Keratinocyte (primary cell): Measurements from ENCODE around the gene PITX3. TPM values are rescaled to one million over a fixed set of nuclear protein-coding genes. Genes with fewer than 3 reads are reported as not detected.

Experiments
- DNase-seq: peaks from one replicate; pipeline ENCODE4 v3.0.0-alpha.2; 2011; ENCODE audit warnings: low read depth, missing footprints, low spot score
- FAIRE-seq: peaks from 2 replicates; lab custom pipeline; 2011; peaks lifted over from hg19 to GRCh38; lab: Jason Lieb, UNC
- H2AFZ ChIP-seq: 2 replicates; pipeline ENCODE4 v1.6.0; 2012; ENCODE audit warnings: low read length, control low read depth, inconsistent platforms; ENCODE audit not compliant: control insufficient read depth
- H3K27ac ChIP-seq: 2 replicates; pipeline ENCODE4 v1.5.1; 2011; ENCODE audit warnings: low read length; ENCODE audit not compliant: control insufficient read depth, insufficient read depth
- H3K27me3 ChIP-seq: 3 replicates; pipeline ENCODE4 v1.6.0; 2011; ENCODE audit warnings: low read length; ENCODE audit not compliant: control insufficient read depth, insufficient read depth; ENCODE audit errors: extremely low read depth
- H3K36me3 ChIP-seq, 2 experiments: 2 replicates in 1 of 2; 3 replicates in 1 of 2; pipeline ENCODE4 v1.5.1; 2011; ENCODE audit warnings: low read length in 2 of 2, mild to moderate bottlenecking in 1 of 2; ENCODE audit not compliant: control insufficient read depth in 2 of 2, insufficient read depth in 2 of 2; ENCODE audit errors: extremely low read depth in 1 of 2
- H3K4me1 ChIP-seq: 3 replicates; pipeline ENCODE4 v1.5.1; 2011; ENCODE audit warnings: low read length; ENCODE audit not compliant: control insufficient read depth, insufficient read depth; ENCODE audit errors: extremely low read depth
- H3K4me2 ChIP-seq: 3 replicates; pipeline ENCODE4 v1.6.0; 2011; ENCODE audit warnings: low read depth, low read length; ENCODE audit not compliant: control insufficient read depth, insufficient read depth; ENCODE audit errors: extremely low read depth
- H3K4me3 ChIP-seq, 3 experiments: fragments of 200-600 bp in 1 of 3; sonication (generic) in 1 of 3; 2 replicates in 2 of 3; 3 replicates in 1 of 3; pipeline ENCODE4 v1.5.1; 2011 to 2016; ENCODE audit warnings: low read length in 3 of 3, mild to moderate bottlenecking in 3 of 3, control low read depth in 2 of 3, inconsistent platforms in 1 of 3, low read depth in 1 of 3, mixed read lengths in 1 of 3, mixed run types in 1 of 3, moderate library complexity in 1 of 3; ENCODE audit not compliant: control insufficient read depth in 2 of 3, insufficient read depth in 2 of 3; ENCODE audit errors: extremely low read depth in 1 of 3
- H3K79me2 ChIP-seq: 2 replicates; pipeline ENCODE4 v1.6.0; 2012; ENCODE audit warnings: low read length; ENCODE audit not compliant: control insufficient read depth, insufficient read depth
- H3K9ac ChIP-seq: 3 replicates; pipeline ENCODE4 v1.6.0; 2011; ENCODE audit warnings: low read length; ENCODE audit not compliant: control insufficient read depth, insufficient read depth; ENCODE audit errors: extremely low read depth
- H3K9me1 ChIP-seq: 3 replicates; pipeline ENCODE4 v1.6.0; 2011; ENCODE audit warnings: low read length; ENCODE audit not compliant: control insufficient read depth, insufficient read depth; ENCODE audit errors: extremely low read depth
- H3K9me3 ChIP-seq: 2 replicates; pipeline ENCODE4 v1.5.1; 2012; ENCODE audit warnings: low read depth, low read length; ENCODE audit not compliant: control insufficient read depth
- H4K20me1 ChIP-seq: 3 replicates; pipeline ENCODE4 v1.6.0; 2011; ENCODE audit warnings: low read length; ENCODE audit not compliant: control insufficient read depth, insufficient read depth; ENCODE audit errors: extremely low read depth
- EZH2 ChIP-seq: IDR thresholded peaks from one replicate; pipeline ENCODE4 v1.6.1; 2012; ENCODE audit warnings: inconsistent platforms, mild to moderate bottlenecking, low read length, moderate library complexity
- dilution Hi-C: fragments of 300-500 bp; cut with MboI; formaldehyde crosslinking; loops from one replicate; pipeline ENCODE4 v1.7.0; 2020; ENCODE audit warnings: low sequenced_read_pairs; ENCODE audit not compliant: extremely low pct_ligation_motif_present
- polyA plus RNA-seq, 5 experiments: library from polyadenylated mRNA; depleted of rRNA in 3 of 5; stranded (reverse) in 3 of 5; stranded (forward) in 1 of 5; unstranded in 1 of 5; fragments of >200 nt; gene quantifications; 1 replicate in 1 of 5; 2 replicates in 3 of 5; 3 replicates in 1 of 5; pipeline versions ENCODE4 v1.2.1 to v1.2.3, GENCODE V29; 2011 to 2012; ENCODE audit warnings: missing spikeins in 2 of 5, low read depth in 1 of 5, low replicate concordance in 1 of 5
- TF ChIP-seq, protein P1 (sequence below), 3 experiments: IDR thresholded peaks in 1 of 3; conservative IDR thresholded peaks in 1 of 3; optimal IDR thresholded peaks in 1 of 3; 2 replicates in 2 of 3; 3 replicates in 1 of 3; pipeline versions ENCODE3 to v1.5.1; 2011; ENCODE audit warnings: low read length in 3 of 3, mild to moderate bottlenecking in 3 of 3, moderate library complexity in 2 of 3, control low read depth in 1 of 3, inconsistent platforms in 1 of 3; ENCODE audit not compliant: insufficient read depth in 2 of 3; ENCODE audit errors: extremely low read depth in 1 of 3

Gene PITX3
- polyA plus RNA-seq, 1 donor (not counting 4 experiments of a cell fraction or from before 2014, with no cell fraction given) = not detected

DNA sequence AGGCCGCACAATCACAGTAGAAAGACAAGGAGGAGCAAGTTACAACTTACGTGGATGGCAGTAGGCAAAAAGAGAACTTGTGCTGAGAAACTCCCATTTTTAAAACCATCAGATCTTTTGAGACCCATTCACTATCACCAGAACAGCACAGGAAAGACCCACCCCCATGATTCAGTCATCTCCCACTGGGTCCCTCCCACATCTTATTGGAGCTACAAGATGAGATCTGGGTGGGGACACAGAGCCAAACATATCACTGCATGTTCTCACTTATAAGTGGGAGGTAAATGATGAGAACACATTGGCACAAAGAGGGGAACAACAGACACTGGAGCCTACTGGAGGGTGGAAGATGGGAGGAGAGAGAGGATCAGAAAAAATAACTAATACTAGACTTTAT lies 56.7 kb downstream of the PITX3 start:
- H3K9me3 ChIP-seq = no peaks in the 10 kb centered on the region
- TF ChIP-seq EZH2 = no peak
- TF ChIP-seq, protein P1, sequence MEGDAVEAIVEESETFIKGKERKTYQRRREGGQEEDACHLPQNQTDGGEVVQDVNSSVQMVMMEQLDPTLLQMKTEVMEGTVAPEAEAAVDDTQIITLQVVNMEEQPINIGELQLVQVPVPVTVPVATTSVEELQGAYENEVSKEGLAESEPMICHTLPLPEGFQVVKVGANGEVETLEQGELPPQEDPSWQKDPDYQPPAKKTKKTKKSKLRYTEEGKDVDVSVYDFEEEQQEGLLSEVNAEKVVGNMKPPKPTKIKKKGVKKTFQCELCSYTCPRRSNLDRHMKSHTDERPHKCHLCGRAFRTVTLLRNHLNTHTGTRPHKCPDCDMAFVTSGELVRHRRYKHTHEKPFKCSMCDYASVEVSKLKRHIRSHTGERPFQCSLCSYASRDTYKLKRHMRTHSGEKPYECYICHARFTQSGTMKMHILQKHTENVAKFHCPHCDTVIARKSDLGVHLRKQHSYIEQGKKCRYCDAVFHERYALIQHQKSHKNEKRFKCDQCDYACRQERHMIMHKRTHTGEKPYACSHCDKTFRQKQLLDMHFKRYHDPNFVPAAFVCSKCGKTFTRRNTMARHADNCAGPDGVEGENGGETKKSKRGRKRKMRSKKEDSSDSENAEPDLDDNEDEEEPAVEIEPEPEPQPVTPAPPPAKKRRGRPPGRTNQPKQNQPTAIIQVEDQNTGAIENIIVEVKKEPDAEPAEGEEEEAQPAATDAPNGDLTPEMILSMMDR (optimal IDR thresholded peaks at IDR 0.05 in 1 of 3, IDR thresholded peaks at IDR 0.05 in 1 of 3, conservative IDR thresholded peaks at IDR 0.05 in 1 of 3; ENCODE audit: extremely low read depth in 1 of 3, insufficient read depth in 2 of 3, low read length in 3 of 3) = no peak
- no peak for DNase-seq
- no peaks in the 10 kb centered on the region for H3K9me1 ChIP-seq
- H3K27me3 ChIP-seq = no peaks in the 10 kb centered on the region
- dilution Hi-C loops = no loop called here
- no peak overlapping the region for H3K4me2 ChIP-seq
- H3K36me3 ChIP-seq = no peaks in the 10 kb centered on the region
- H3K79me2 ChIP-seq = no peaks in the 10 kb centered on the region
- FAIRE-seq = no peak
- H3K27ac ChIP-seq = no peak overlapping the region
- H3K4me1 ChIP-seq = no peaks in the 10 kb centered on the region
- H3K4me3 ChIP-seq = no peak overlapping the region
- H2AFZ ChIP-seq = no peak overlapping the region
- H3K9ac ChIP-seq = no peak overlapping the region
- H4K20me1 ChIP-seq = no peaks in the 10 kb centered on the region

Other genes starting within 250 kb of the PITX3 start
- 23.2 to 25.3 TPM (median 25.2 TPM) in 3 replicates for gene ARMH3, start 185.3 kb downstream of the PITX3 start, polyA plus RNA-seq
- gene HPS6, start 176.2 kb downstream of the PITX3 start, polyA plus RNA-seq = 8.6 to 15.7 TPM (median 13.3 TPM) in 3 replicates
- gene LDB1, start 121.1 kb downstream of the PITX3 start, polyA plus RNA-seq = 71.7 to 166 TPM (median 97.3 TPM) in 3 replicates
- gene PPRC1, start 108.5 kb downstream of the PITX3 start, polyA plus RNA-seq = 12.9 to 31.0 TPM (median 17.9 TPM) in 3 replicates
- 76.2 to 195 TPM (median 126 TPM) in 3 replicates for gene NOLC1, start 89.1 kb downstream of the PITX3 start, polyA plus RNA-seq
- gene ELOVL3, start 15.2 kb downstream of the PITX3 start, polyA plus RNA-seq = 0.10 to 0.42 TPM (median 0.26 TPM) in 3 replicates
- gene GBF1, start 4.0 kb upstream of the PITX3 start, polyA plus RNA-seq = 14.7 to 27.0 TPM (median 17.4 TPM) in 3 replicates
- gene NFKB2, start 154.2 kb upstream of the PITX3 start, polyA plus RNA-seq = 14.8 to 16.8 TPM (median 15.8 TPM) in 3 replicates
- 0.10 to 0.81 TPM (median 0.11 TPM) in 3 replicates for gene PSD, start 177.3 kb upstream of the PITX3 start, polyA plus RNA-seq
- 3.1 to 4.9 TPM (median 3.5 TPM) in 3 replicates for gene FBXL15, start 179.3 kb upstream of the PITX3 start, polyA plus RNA-seq
- 35.8 to 77.3 TPM (median 46.6 TPM) in 3 replicates for gene CUEDC2, start 191.1 kb upstream of the PITX3 start, polyA plus RNA-seq
- gene C10orf95, start 210.0 kb upstream of the PITX3 start, polyA plus RNA-seq = 0.60 to 0.81 TPM (median 0.63 TPM) in 3 replicates